K562 (cell line): ENCODE results near the gene FOSL1. TPM values are rescaled to one million over a fixed set of nuclear protein-coding genes. Genes with fewer than 3 reads are reported as not detected.
A peak's percentile ranks its signal among the peaks of the same experiment; 100 is the strongest.

Source experiments
- ARID4B ChIP-seq: sonication (generic); formaldehyde crosslinking; IDR thresholded peaks from 2 replicates; pipeline ENCODE4 v1.8.0; 2022; ENCODE audit warnings: mild to moderate bottlenecking, missing genetic modification reagents
- ATF6 ChIP-seq: sonication (generic); formaldehyde crosslinking; IDR thresholded peaks from 2 replicates; pipeline ENCODE4 v1.4.0; 2020; ENCODE audit warnings: mild to moderate bottlenecking, missing genetic modification reagents
- BRCA1 ChIP-seq, 2 experiments: fragments of 450-650 bp in 1 of 2; sonication (generic) in 1 of 2; formaldehyde crosslinking in 1 of 2; IDR thresholded peaks; 2 replicates each; pipeline versions ENCODE4 v1.5.0 to v1.6.1; 2017 to 2020; ENCODE audit warnings: mild to moderate bottlenecking in 1 of 2, missing genetic modification reagents in 1 of 2
- BRD4 ChIP-seq: fragments of 200-600 bp; sonication (generic); IDR thresholded peaks from 2 replicates; pipeline ENCODE4 v1.6.1; 2017; ENCODE audit warnings: inconsistent platforms
- CAMTA2 ChIP-seq: fragments of 250-450 bp; sonication (Bioruptor Pico); conservative IDR thresholded peaks from 2 replicates; pipeline ENCODE4 v1.5.1; 2022
- CHCHD3 ChIP-seq: fragments of 250-450 bp; sonication (Bioruptor Pico); IDR thresholded peaks from 2 replicates; pipeline ENCODE4 v2.1.2; 2022; ENCODE audit warnings: mild to moderate bottlenecking
- CHD2 ChIP-seq: IDR thresholded peaks from 2 replicates; pipeline ENCODE4 v1.6.1; 2011; ENCODE audit warnings: low read depth, low read length
- HOMEZ ChIP-seq: fragments of 250-450 bp; sonication (Bioruptor Pico); IDR thresholded peaks from 2 replicates; pipeline ENCODE4 v1.4.0; 2020; ENCODE audit warnings: mild to moderate bottlenecking, moderate library complexity
- KLF1 ChIP-seq: fragments of 450-650 bp; IDR thresholded peaks from 2 replicates; pipeline ENCODE4 v1.6.1; 2016; ENCODE audit warnings: missing genetic modification characterization, missing compliant biosample characterization
- MCM2 ChIP-seq: fragments of 450-650 bp; IDR thresholded peaks from 2 replicates; pipeline ENCODE4 v1.6.1; 2017; ENCODE audit warnings: low read depth, mild to moderate bottlenecking
- MEF2A ChIP-seq: IDR thresholded peaks from 2 replicates; pipeline ENCODE4 v1.6.1; 2011; ENCODE audit warnings: low read depth, mild to moderate bottlenecking, low read length, moderate library complexity; ENCODE audit not compliant: control insufficient read depth
- NCOR1 ChIP-seq: fragments of 450-650 bp; IDR thresholded peaks from 2 replicates; pipeline ENCODE4 v1.6.1; 2016; ENCODE audit warnings: mild to moderate bottlenecking, moderate library complexity
- PHB2 ChIP-seq: fragments of 450-650 bp; IDR thresholded peaks from 2 replicates; pipeline ENCODE4 v1.6.1; 2017; ENCODE audit warnings: low read depth
- RBM14 ChIP-seq: fragments of 200-400 bp; formaldehyde crosslinking; IDR thresholded peaks from 2 replicates; pipeline ENCODE4 v1.6.1; 2018; ENCODE audit warnings: low read depth, mild to moderate bottlenecking, low read length, moderate library complexity, borderline replicate concordance; ENCODE audit not compliant: insufficient read depth
- RFX5 ChIP-seq: IDR thresholded peaks from 2 replicates; pipeline ENCODE4 v1.6.1; 2011; ENCODE audit warnings: low read depth, mild to moderate bottlenecking, improper control_type of control experiment, low read length
- SMARCA5 ChIP-seq: fragments of 450-650 bp; IDR thresholded peaks from 2 replicates; pipeline ENCODE4 v1.6.1; 2016
- SOX6 ChIP-seq: fragments of 450-650 bp; IDR thresholded peaks from 2 replicates; pipeline ENCODE4 v1.6.1; 2014; ENCODE audit warnings: mild to moderate bottlenecking
- SP2 ChIP-seq: IDR thresholded peaks from 2 replicates; pipeline ENCODE4 v1.6.1; 2011; ENCODE audit warnings: mild to moderate bottlenecking, low read depth, low read length, moderate library complexity; ENCODE audit not compliant: poor library complexity, severe bottlenecking; ENCODE audit errors: extremely low read depth
- SREBF2 ChIP-seq: sonication (generic); formaldehyde crosslinking; IDR thresholded peaks from 2 replicates; pipeline ENCODE4 v1.4.0; 2020; ENCODE audit warnings: mild to moderate bottlenecking, missing genetic modification reagents
- STAT5A ChIP-seq: IDR thresholded peaks from 2 replicates; pipeline ENCODE4 v1.6.1; 2012; ENCODE audit warnings: low read length, inconsistent platforms, borderline replicate concordance
- ZBTB1 ChIP-seq: sonication (generic); formaldehyde crosslinking; IDR thresholded peaks from 2 replicates; pipeline ENCODE4 v1.8.1; 2023; ENCODE audit warnings: missing genetic modification reagents, low read depth, mild to moderate bottlenecking, borderline replicate concordance
- ZNF384 ChIP-seq: IDR thresholded peaks from 2 replicates; pipeline ENCODE4 v1.6.1; 2012; ENCODE audit warnings: low read depth, low read length, improper control_type of control experiment
- polyA plus RNA-seq, 8 experiments: library from polyadenylated mRNA; depleted of rRNA in 4 of 8; stranded (reverse) in 5 of 8; unstranded in 3 of 8; fragments of >200 nt; fragmentation: Nextera tagmentation in 2 of 8; fragmentation: Illumina TruSeq in 1 of 8; extraction: Ambion mirVana in 2 of 8; extraction: Trizol in 1 of 8; gene quantifications; 2 replicates each; pipeline versions ENCODE4 v1.2.1 to v1.2.3, GENCODE V29; 2011 to 2014; ENCODE audit warnings: inconsistent platforms in 1 of 8, missing spikeins in 1 of 8
- total RNA-seq, 7 experiments: library from RNA; depleted of rRNA in 6 of 7; stranded (reverse); fragments of >200 nt in 6 of 7; fragmentation: Illumina TruSeq in 2 of 7; extraction: Trizol in 2 of 7; gene quantifications; 2 replicates each; pipeline versions ENCODE4 v1.2.1 to v1.2.3, GENCODE V29; 2011 to 2021; ENCODE audit warnings: low replicate concordance in 1 of 7

Gene FOSL1
- total and polyA plus RNA-seq, 9 of the 15 experiments (the other 6 are each of a cell fraction or from before 2014, with no cell fraction given): 3.5 to 39.6 (median 10.0) TPM

GRCh38 chr11:65934014-65934413 is 33.8 kb upstream of the FOSL1 start (continued):
- TF ChIP-seq ARID4B (CRISPR knock-in tag) (no peak), PHB2 (no peak), STAT5A (peak; percentile 40; the same call in 1 of the 2 replicates), BRD4 (no peak), RBM14 (no peak), ATF6 (CRISPR knock-in tag) (no peak), CHCHD3 (no peak), ZNF384 (peak; percentile 76), MEF2A (no peak), SREBF2 (CRISPR knock-in tag) (no peak), MCM2 (no peak), SOX6 (peak; percentile 54; the same call in 1 of the 2 replicates), BRCA1 (IDR thresholded peaks at IDR 0.05) (no peak), BRCA1 (CRISPR knock-in tag; IDR thresholded peaks at IDR 0.05) (no peak), RFX5 (no peak), HOMEZ (CRISPR knock-in tag) (no peak), CAMTA2 (no peak), NCOR1 (peak; percentile 86), SP2 (no peak), CHD2 (no peak), SMARCA5 (no peak), KLF1 (tag) (no peak), ZBTB1 (CRISPR knock-in tag) (no peak)
